Uterus (tissue), 2 donors: ENCODE results near the gene GDPD1.

Experiments used
- POLR2A ChIP-seq, 2 donors: fragments of 450-650 bp; IDR thresholded peaks; one replicate each; pipeline ENCODE4 v1.6.1; 2016; ENCODE audit warnings: antibody characterized with exemption in 2 of 2, mild to moderate bottlenecking in 1 of 2, moderate library complexity in 1 of 2
- TF ChIP-seq, protein P1 (sequence below), 4 experiments: fragments of 200-600 bp in 2 of 4; fragments of 450-650 bp in 2 of 4; sonication (generic) in 2 of 4; IDR thresholded peaks; one replicate each; pipeline ENCODE4 v1.5.1; 2016 to 2019; ENCODE audit warnings: antibody characterized with exemption in 4 of 4, mild to moderate bottlenecking in 2 of 4, moderate library complexity in 1 of 4

- TF ChIP-seq POLR2A (IDR thresholded peaks at IDR 0.05): no peak
- TF ChIP-seq, protein P1, sequence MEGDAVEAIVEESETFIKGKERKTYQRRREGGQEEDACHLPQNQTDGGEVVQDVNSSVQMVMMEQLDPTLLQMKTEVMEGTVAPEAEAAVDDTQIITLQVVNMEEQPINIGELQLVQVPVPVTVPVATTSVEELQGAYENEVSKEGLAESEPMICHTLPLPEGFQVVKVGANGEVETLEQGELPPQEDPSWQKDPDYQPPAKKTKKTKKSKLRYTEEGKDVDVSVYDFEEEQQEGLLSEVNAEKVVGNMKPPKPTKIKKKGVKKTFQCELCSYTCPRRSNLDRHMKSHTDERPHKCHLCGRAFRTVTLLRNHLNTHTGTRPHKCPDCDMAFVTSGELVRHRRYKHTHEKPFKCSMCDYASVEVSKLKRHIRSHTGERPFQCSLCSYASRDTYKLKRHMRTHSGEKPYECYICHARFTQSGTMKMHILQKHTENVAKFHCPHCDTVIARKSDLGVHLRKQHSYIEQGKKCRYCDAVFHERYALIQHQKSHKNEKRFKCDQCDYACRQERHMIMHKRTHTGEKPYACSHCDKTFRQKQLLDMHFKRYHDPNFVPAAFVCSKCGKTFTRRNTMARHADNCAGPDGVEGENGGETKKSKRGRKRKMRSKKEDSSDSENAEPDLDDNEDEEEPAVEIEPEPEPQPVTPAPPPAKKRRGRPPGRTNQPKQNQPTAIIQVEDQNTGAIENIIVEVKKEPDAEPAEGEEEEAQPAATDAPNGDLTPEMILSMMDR (IDR thresholded peaks at IDR 0.05): no peak
Measured at GRCh38 chr17:59266745-59267144, 46.4 kb downstream of the GDPD1 start.
